Smooth muscle cell (in vitro differentiated cells): ENCODE results near the gene SNX8. TPM values are rescaled to one million over a fixed set of nuclear protein-coding genes. Genes with fewer than 3 reads are reported as not detected.

Experiments used
- DNase-seq: peaks from one replicate; lab custom pipeline; 2025; ENCODE audit not compliant: unreplicated experiment; lab: John Stamatoyannopoulos, UW
- H2AFZ ChIP-seq: fragments of 200-600 bp; sonication (generic); 2 replicates; pipeline ENCODE4 v1.6.0; 2016; ENCODE audit warnings: antibody characterized with exemption, low read depth, mild to moderate bottlenecking
- H3F3A ChIP-seq: fragments of 200-600 bp; sonication (generic); 2 replicates; pipeline ENCODE4 v1.6.0; 2017; ENCODE audit warnings: antibody characterized with exemption, low read depth
- H3K27ac ChIP-seq: fragments of 200-600 bp; sonication (generic); 2 replicates; pipeline ENCODE4 v1.5.1; 2016; ENCODE audit warnings: low read depth, mild to moderate bottlenecking
- H3K27me3 ChIP-seq: fragments of 200-600 bp; sonication (generic); 2 replicates; pipeline ENCODE4 v1.6.1; 2016; ENCODE audit warnings: low read depth, mild to moderate bottlenecking
- H3K36me3 ChIP-seq: fragments of 200-600 bp; sonication (generic); 2 replicates; pipeline ENCODE4 v1.5.1; 2016; ENCODE audit warnings: low read depth
- H3K4me1 ChIP-seq: fragments of 200-600 bp; sonication (generic); 2 replicates; pipeline ENCODE4 v1.5.1; 2016; ENCODE audit warnings: low read depth
- H3K4me2 ChIP-seq: fragments of 200-600 bp; sonication (generic); 2 replicates; pipeline ENCODE4 v1.6.0; 2016; ENCODE audit warnings: mild to moderate bottlenecking
- H3K4me3 ChIP-seq: fragments of 200-600 bp; sonication (generic); 2 replicates; pipeline ENCODE4 v1.5.1; 2016; ENCODE audit warnings: mild to moderate bottlenecking
- H3K79me2 ChIP-seq: fragments of 200-600 bp; sonication (generic); 2 replicates; pipeline ENCODE4 v1.6.0; 2016; ENCODE audit warnings: low read depth, mild to moderate bottlenecking
- H3K9ac ChIP-seq: fragments of 200-600 bp; sonication (generic); 2 replicates; pipeline ENCODE4 v1.6.0; 2016; ENCODE audit warnings: low read depth
- H3K9me3 ChIP-seq: fragments of 200-600 bp; sonication (generic); replicated peaks from 2 replicates; pipeline ENCODE4 v1.5.1; 2016; ENCODE audit warnings: low read depth
- H4K20me1 ChIP-seq: fragments of 200-600 bp; sonication (generic); 2 replicates; pipeline ENCODE4 v1.6.0; 2016; ENCODE audit warnings: low read depth
- CTCF ChIP-seq: fragments of 200-600 bp; sonication (generic); IDR thresholded peaks from 2 replicates; pipeline ENCODE4 v1.5.1; 2017; ENCODE audit warnings: borderline replicate concordance, mild to moderate bottlenecking, antibody characterized with exemption; ENCODE audit not compliant: insufficient read depth, poor library complexity, severe bottlenecking
- WGBS: methylation state at CpG from one replicate; pipeline ENCODE4 v1.1.7; 2016; ENCODE audit warnings: low lambda C conversion rate; 5-methylcytosine and 5-hydroxymethylcytosine counted together
- polyA plus RNA-seq: library from polyadenylated mRNA; unstranded; fragments of >200 nt; fragmentation: Nextera tagmentation; extraction: Ambion mirVana; gene quantifications from 2 replicates; pipeline ENCODE4 v1.2.1, GENCODE V29; 2016
- total RNA-seq: library from RNA; depleted of rRNA; stranded (reverse); fragments of >200 nt; gene quantifications from 2 replicates; pipeline ENCODE4 v1.2.3, GENCODE V29; 2014

SNX8 gene
- total and polyA plus RNA-seq, 2 experiments from 2014 or later, result 46.9 to 49.9 TPM

GRCh38 chr7:2239242-2239641 is 75.0 kb downstream of the SNX8 start:
- H3K79me2 ChIP-seq, result peaks cover 27% of the 10 kb centered on the region
- no peak for TF ChIP-seq CTCF

GRCh38 chr7:2237109-2237602 is 77.1 kb downstream of the SNX8 start:
- peak overlapping the region; percentile 43 for H3K27ac ChIP-seq
- H3K4me2 ChIP-seq, result no peak overlapping the region
- no peak overlapping the region for H2AFZ ChIP-seq
- H3K27me3 ChIP-seq, result no peaks in the 10 kb centered on the region
- no peak for TF ChIP-seq CTCF
- H3K79me2 ChIP-seq, result peaks cover 32% of the 10 kb centered on the region
- H3K36me3 ChIP-seq, result no peaks in the 10 kb centered on the region
- H4K20me1 ChIP-seq, result no peaks in the 10 kb centered on the region
- no peak for DNase-seq
- H3K9ac ChIP-seq, result no peak overlapping the region
- H3K4me1 ChIP-seq, result peaks cover 7% of the 10 kb centered on the region
- 91% methylated on average over 12 of the region's 12 CpGs for WGBS
- H3K4me3 ChIP-seq, result no peak overlapping the region
- H3F3A ChIP-seq, result peaks cover 10% of the 10 kb centered on the region
- no peaks in the 10 kb centered on the region for H3K9me3 ChIP-seq

More at GRCh38 chr7:2239242-2239641, 75.0 kb downstream of the SNX8 start:
- no peak overlapping the region for H3K4me3 ChIP-seq
- no peaks in the 10 kb centered on the region for H4K20me1 ChIP-seq
- no peaks in the 10 kb centered on the region for H3K36me3 ChIP-seq
- H3K4me2 ChIP-seq, result no peak overlapping the region
- peaks cover 12% of the 10 kb centered on the region for H3K4me1 ChIP-seq
- peaks cover 3% of the 10 kb centered on the region for H3F3A ChIP-seq
- H3K9ac ChIP-seq, result no peak overlapping the region
- H2AFZ ChIP-seq, result no peak overlapping the region
- no peaks in the 10 kb centered on the region for H3K27me3 ChIP-seq
- DNase-seq, result no peak
- 99% methylated on average over 17 of the region's 17 CpGs for WGBS
- H3K27ac ChIP-seq, result no peak overlapping the region
- no peaks in the 10 kb centered on the region for H3K9me3 ChIP-seq

GRCh38 chr7:2233926-2234325 is 80.3 kb downstream of the SNX8 start:
- H3K27ac ChIP-seq, result no peak overlapping the region
- H3K9me3 ChIP-seq, result no peaks in the 10 kb centered on the region
- H3K27me3 ChIP-seq, result no peaks in the 10 kb centered on the region
- H3F3A ChIP-seq, result peaks cover 10% of the 10 kb centered on the region
- peaks cover 7% of the 10 kb centered on the region for H4K20me1 ChIP-seq
- DNase-seq, result no peak
- peaks cover 6% of the 10 kb centered on the region for H3K4me1 ChIP-seq
- 95% methylated on average over 3 of the region's 3 CpGs for WGBS
- H3K36me3 ChIP-seq, result no peaks in the 10 kb centered on the region
- no peak overlapping the region for H3K4me3 ChIP-seq
- no peak overlapping the region for H2AFZ ChIP-seq
- H3K79me2 ChIP-seq, result peaks cover 35% of the 10 kb centered on the region
- H3K4me2 ChIP-seq, result no peak overlapping the region
- H3K9ac ChIP-seq, result no peak overlapping the region
- TF ChIP-seq CTCF, result no peak

- H3K79me2 ChIP-seq, result peaks cover 41% of the 10 kb centered on the region
- 1% methylated on average over 46 of the region's 63 CpGs for WGBS
These were observed 81.3 kb downstream of the SNX8 start, which contains the start of gene MAD1L1 for GRCh38 chr7:2232766-2233520. TSS of gene MAD1L1 (minus strand) at chr7:2232945. CDS start at chr7:2230133, 2,812 bp downstream.

More at GRCh38 chr7:2232766-2233520, 81.3 kb downstream of the SNX8 start, which contains the start of gene MAD1L1:
- Histone ChIP-seq H3K27ac (no peak within 1 kb of the TSS), H2AFZ (peak within 1 kb of the TSS; percentile 67), H3K9ac (peak within 1 kb of the TSS; percentile 93), H3K4me1 (peaks cover 6% of the 10 kb centered on the region), H3K36me3 (no peaks in the 10 kb centered on the region), H3K4me3 (peak within 1 kb of the TSS; percentile 88), H3K27me3 (no peaks in the 10 kb centered on the region), H3K9me3 (no peaks in the 10 kb centered on the region), H4K20me1 (peaks cover 7% of the 10 kb centered on the region), H3F3A (peaks cover 10% of the 10 kb centered on the region), H3K4me2 (peak within 1 kb of the TSS; percentile 87)
- TF ChIP-seq CTCF, result no peak
- peak; percentile 72 for DNase-seq
